SK-N-MC (cell line): Measurements from ENCODE around the gene RANGAP1.

Experiments used
- EZH2 ChIP-seq: fragments of 200-600 bp; sonication (generic); IDR thresholded peaks from one replicate; pipeline ENCODE4 v1.6.1; 2017; ENCODE audit warnings: antibody characterized with exemption
- POLR2AphosphoS5 ChIP-seq: IDR thresholded peaks from 2 replicates; pipeline ENCODE4 v1.6.1; 2012; ENCODE audit warnings: mild to moderate bottlenecking, low read depth, low read length, borderline replicate concordance

DNA sequence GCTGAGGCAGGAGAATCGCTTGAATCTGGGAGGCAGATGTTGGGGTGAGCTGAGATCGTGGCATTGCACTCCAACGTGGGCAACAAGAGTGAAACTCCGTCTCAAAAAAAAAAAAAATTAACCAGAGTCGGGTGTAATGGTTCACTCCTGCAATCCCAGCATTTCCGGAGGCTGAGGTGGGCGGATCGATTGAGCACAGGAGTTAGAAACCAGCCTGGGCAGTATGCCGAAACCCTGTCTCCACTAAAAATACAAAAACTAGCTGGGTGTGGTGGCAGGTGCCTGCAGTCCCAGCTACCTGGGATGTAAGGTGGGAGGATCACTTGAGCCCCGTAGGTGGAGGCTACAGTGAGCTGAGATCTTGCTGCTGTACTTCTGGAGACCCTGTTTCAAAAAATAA lies 1.5 kb downstream of the RANGAP1 start:
- TF ChIP-seq POLR2AphosphoS5 (no peak), EZH2 (no peak)
